Amniotic epithelial cell (primary cell): Measurements from ENCODE around the gene CCDC110.
"Not testable (repeated sequence)": the region's sequence is repeated elsewhere in the genome, so short reads cannot be mapped to it uniquely, and the experiment has no call there.

Source experiments
- DNase-seq: peaks from one replicate; pipeline ENCODE4 v3.0.0-alpha.2; 2010; ENCODE audit warnings: low read depth

Gene CCDC110

GRCh38 chr4:185471235-185472102, at the start of gene CCDC110:
Gene CCDC110 (minus strand): TSS chr4:185471733. CDS start chr4:185471683, 50 bp downstream.
- DNase-seq, result peak; percentile 88

GRCh38 chr4:185520119-185520518, 48.6 kb upstream of the CCDC110 start:
- DNase-seq, result peak; percentile 88

GRCh38 chr4:185518494-185518893, 47.0 kb upstream of the CCDC110 start:
- no peak for DNase-seq

- no peak for DNase-seq
Observed at GRCh38 chr4:185518069-185518468, 46.5 kb upstream of the CCDC110 start.

GRCh38 chr4:185515248-185515647, 43.7 kb upstream of the CCDC110 start:
- DNase-seq, result no peak

- DNase-seq, result no peak
Observed at GRCh38 chr4:185514182-185514697, 42.7 kb upstream of the CCDC110 start.

GRCh38 chr4:185513489-185514181, 42.1 kb upstream of the CCDC110 start:
- DNase-seq, result peak; percentile 81

GRCh38 chr4:185512516-185512915, 41.0 kb upstream of the CCDC110 start:
- peak; percentile 60 for DNase-seq

GRCh38 chr4:185511243-185511642, 39.7 kb upstream of the CCDC110 start:
- DNase-seq, result not testable (repeated sequence)

- DNase-seq, result no peak
Observed at GRCh38 chr4:185510806-185511205, 39.3 kb upstream of the CCDC110 start.

- DNase-seq, result no peak
Observed at GRCh38 chr4:185508181-185508580, 36.6 kb upstream of the CCDC110 start.

- DNase-seq, result no peak
Observed at GRCh38 chr4:185506422-185506821, 34.9 kb upstream of the CCDC110 start.

- no peak for DNase-seq
Observed at GRCh38 chr4:185504098-185505047, 32.8 kb upstream of the CCDC110 start.

- DNase-seq, result no peak
Observed at GRCh38 chr4:185502386-185502785, 30.9 kb upstream of the CCDC110 start.

GRCh38 chr4:185500576-185500975, 29.0 kb upstream of the CCDC110 start:
- DNase-seq, result no peak

GRCh38 chr4:185500035-185500434, 28.5 kb upstream of the CCDC110 start:
- no peak for DNase-seq

- DNase-seq, result no peak
Observed at GRCh38 chr4:185488650-185489049, 17.1 kb upstream of the CCDC110 start.

- DNase-seq, result no peak
Observed at GRCh38 chr4:185481401-185481800, 9.9 kb upstream of the CCDC110 start.

GRCh38 chr4:185480016-185480732, 8.6 kb upstream of the CCDC110 start:
- DNase-seq, result no peak

- DNase-seq, result peak; percentile 15
Observed at GRCh38 chr4:185479507-185479971, 8.0 kb upstream of the CCDC110 start.

- no peak for DNase-seq
Observed at GRCh38 chr4:185473247-185473646, 1.7 kb upstream of the CCDC110 start.
